H1 (cell line): ENCODE results near the gene HTD2. TPM values are rescaled to one million over a fixed set of nuclear protein-coding genes. Genes with fewer than 3 reads are reported as not detected.

Experiments used
- ASH2L ChIP-seq: fragments of 200-600, 300-600 bp; sonication (generic); IDR thresholded peaks from one replicate; pipeline ENCODE4 v1.7.1; 2017; ENCODE audit warnings: low read length
- polyA plus RNA-seq, 7 experiments: library from polyadenylated mRNA; depleted of rRNA in 3 of 7; stranded (reverse) in 5 of 7; unstranded in 2 of 7; fragments of >200 nt in 5 of 7; fragments of 200-250 nt in 2 of 7; gene quantifications; 1 replicate in 5 of 7; 2 replicates in 1 of 7; 4 replicates in 1 of 7; pipeline versions ENCODE4 v1.2.1 to v1.2.3, GENCODE V29; 2011 to 2013; ENCODE audit warnings: missing spikeins in 2 of 7, mixed read lengths in 2 of 7
- total RNA-seq: library from RNA; stranded (reverse); fragmentation: NEBNext Ultra II Directional; extraction: Animal tissue kit (Norgen Biotek cat#: 25700); gene quantifications from 2 replicates; pipeline ENCODE4 v1.2.1, GENCODE V29; 2021

HTD2 gene
- total and polyA plus RNA-seq, 2 of the 8 experiments (the other 6 are each of a cell fraction or from before 2014, with no cell fraction given), result 8.8 to 10.8 TPM

DNA sequence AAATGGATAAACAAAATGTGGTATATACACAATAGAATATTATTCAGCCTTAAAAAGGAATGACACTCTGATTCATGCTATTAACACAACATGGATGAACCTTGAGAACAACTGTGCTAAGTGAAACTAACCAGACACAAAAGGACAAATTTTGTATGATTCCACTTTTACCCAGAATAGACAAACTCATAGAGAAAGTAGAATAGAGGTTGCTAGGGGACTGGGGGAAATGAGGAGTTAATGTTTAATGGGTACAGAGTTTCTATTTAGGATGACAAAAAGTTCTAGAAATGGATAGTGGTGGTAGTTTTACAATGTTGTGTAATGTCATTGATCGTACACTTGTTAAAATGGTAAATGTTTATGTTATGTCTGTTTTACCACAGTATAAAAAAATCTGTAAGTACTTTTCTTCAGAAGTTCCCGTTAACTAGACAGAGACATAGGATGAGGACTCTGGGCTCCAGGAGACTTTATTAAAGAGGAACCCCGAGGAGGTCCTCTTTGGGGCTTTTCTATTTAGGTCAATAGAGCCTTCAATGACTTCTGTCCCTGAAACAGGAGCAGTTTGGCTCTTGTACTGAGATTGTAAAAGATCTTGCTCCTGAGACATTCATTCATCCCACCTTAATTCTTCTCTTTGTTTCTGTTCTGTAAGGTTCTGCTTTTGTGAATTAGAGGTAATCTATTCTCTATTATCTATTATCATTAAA, 44.2 kb upstream of the HTD2 start (continued):
- no peak for TF ChIP-seq ASH2L
